ENCODE results near the gene AQP5.

Gene AQP5

DNA sequence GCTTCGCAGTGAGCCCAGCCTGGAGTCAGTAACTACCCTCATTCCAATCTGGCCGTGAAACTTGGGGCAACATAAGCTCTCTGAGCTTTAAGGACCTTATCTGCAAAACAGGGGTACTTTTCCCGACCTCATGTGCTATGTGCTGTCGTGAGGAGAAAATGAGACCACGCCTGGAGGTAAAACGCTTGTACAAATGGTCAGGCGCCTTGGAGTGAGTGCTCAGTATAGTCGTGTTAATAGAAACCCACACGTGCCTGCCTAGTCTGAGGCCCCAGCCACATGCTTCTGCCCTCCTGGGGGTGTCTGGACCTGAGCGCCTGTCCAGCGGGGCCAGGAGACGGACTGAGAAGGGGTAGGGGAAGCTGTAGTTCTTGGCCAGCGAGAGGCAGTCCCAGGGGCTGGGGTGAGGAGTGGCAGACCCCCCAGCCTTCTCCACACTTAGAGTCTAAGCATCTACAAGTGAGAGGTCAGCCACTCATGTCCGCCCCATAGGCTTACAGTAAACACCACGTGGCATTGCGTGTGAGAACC is 4.9 kb downstream of the AQP5 start:
- DNase-seq: no peak

DNA sequence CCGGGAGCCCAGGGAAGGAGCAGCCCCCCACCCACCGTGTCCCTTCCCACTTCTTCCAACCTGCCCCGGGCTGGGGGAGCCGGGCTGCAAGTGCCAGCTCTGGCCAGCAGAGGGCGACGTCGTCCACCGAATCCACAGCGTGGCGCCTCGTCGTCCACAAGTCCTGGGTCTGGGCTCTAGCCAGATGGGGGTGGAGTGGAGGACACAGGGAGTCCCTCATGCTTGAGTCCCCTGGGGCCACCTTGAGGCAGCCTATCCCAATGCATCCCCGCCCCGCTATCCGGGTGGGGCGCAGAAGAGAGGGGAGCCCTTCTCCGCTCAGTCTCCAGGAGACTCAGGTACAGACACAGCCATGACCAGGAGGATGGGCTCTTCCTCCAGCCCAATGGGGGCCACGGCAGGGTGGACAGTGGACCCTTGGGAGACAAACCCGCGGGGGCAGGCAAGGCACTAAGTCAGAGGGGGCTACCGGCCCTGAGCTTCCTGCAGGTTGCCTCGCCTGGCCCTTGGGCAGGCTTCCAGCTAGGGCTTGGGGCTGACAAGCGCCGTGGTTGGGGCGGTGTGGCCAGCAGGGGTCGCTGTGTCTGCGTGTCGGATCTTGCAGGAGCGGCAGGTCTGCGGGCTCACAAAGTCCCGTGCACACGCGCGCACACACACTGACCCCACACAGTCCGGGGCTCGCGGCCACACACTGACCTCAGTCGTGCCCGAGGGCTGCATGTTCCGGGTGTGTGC is 5.5 kb downstream of the AQP5 start:
- DNase-seq: peak; percentile 27

DNA sequence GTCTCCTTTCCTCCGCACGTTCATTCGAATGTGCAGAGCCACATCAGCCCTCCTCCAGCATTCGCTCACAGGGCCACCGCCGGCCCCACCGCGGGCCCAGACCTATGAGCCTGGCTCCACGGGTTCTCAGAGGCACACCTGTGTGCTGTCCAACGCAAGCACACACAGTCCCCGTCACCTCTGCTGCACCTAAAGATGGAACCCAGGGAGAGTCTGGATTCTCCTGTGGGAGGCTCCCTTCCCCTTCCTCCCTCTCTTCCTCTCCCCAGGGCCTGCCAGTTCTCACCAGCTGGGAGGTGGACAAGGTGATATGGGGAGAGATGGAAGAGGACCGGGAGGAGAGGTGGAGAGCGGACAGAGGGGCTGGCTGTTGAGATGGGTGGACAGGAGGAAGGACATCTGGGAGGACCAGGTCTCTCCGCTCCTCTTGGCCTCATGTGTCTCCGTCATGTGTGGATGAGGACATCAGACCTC is 6.1 kb downstream of the AQP5 start:
- no peak for DNase-seq

DNA sequence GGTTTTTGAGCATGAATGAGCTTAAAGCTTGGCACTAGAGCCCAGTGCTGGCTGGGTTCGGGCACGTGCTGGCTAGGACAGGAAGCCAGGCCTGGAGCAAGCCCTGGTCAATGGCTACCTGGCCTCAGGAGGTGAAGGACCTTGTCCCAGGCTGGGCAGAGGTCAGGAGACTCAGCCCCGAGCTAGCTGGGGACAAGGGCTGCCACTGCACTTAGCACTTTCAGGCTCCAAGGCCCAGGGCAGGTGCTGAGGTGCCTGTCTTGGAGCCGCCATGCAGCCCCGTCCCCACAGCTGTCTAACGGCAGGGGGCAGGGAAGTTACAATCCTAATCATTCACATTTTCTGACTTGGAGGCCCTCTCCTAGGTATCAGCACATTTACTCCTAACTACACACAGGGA is 6.8 kb downstream of the AQP5 start:
- no peak for DNase-seq

DNA sequence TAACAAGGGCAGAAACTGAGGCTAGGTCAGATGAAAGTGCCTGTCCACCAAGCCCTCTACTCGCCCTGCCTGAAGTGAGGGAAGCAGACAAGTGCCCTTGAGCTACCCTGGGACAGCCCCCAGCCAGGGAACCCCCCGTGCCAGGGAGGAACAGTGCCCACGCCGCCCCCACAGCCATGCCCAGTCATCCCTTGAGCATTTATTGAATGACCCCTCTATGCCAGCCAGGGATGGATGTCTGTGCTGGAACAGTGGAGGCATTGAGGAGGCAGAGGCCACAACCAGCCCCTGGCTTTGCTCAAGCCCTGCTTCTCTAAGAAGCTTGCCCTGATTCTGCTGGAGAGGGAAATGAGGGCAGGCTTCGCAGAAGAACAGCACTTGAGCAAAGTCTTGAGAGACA is 7.4 kb downstream of the AQP5 start:
- no peak for DNase-seq

DNA sequence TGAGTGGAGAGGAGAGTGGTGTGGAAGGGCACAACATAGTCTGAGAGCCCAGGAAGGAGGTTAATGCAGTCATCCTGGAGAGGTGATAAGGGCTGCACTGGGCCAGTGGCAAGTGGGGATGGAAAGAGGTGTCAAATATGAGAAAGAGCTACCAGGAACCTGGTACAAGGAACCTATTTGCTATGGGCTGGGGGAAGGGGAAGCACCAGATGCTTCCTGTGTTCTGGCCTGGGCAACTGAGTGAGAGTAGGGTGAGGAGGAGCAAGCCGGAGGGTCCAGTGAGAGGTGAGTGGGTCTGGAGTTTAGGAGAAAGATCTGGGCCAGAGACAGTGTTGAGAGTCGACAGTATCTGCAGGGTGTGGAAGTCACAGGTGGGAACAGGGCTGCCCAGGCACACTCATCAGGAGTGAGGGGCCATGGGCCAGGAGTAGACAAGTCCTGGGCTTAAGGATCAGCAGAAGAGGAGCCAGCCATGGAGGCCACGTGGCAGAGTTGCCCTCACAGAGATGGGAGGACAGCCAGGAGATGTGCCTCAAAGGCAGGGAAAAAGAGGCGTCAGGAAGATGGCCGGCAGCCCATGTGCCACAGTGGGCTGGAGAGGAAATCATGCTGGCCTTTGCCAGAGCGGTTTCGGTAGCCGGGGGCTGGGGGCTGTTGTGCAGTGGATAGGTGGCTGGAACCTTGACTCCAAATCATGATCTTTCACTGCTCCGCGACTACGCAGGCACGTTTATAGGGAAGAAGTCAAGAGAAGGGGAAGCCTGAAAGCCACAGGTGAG is 8.2 kb downstream of the AQP5 start:
- DNase-seq: no peak

DNA sequence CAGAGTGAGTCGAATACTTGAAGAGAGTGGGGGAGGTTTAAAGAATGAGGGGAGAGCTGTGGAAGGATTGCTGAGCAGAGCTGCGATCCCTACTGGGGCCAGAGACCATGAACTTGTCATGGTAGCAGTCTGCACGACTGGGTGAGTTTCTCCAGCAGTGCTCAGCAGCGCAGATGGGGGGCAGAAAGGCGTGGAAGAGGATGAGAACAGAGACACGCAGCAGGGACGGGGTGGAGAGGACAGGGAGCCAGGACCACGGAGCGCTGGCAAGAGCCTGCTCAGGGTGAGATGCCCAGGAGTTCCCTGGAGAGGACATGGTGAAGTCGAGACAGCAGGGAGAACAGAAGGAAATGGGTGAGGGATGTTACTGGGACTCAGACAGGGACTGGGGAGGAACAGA is 9.0 kb downstream of the AQP5 start:
- no peak for DNase-seq

DNA sequence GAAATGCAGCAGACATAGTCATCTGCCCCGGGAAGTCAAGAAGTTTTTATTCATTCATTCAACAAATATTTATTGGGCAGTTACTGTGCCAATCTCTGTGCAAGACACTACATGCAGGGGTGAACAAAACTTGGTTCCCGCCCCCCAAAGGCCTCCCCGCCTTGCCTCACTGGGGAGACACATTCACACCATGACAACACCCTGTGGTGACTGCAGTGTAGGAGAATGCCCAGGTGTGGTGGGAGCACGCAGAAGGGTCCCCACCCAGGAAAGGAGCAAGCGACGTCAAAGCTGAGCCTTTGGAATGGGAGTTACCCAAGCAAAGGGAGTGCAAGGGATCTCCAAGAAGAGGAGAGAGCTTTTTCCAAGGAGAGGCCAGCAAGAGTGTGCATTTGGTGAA is 9.5 kb downstream of the AQP5 start:
- no peak for DNase-seq

DNA sequence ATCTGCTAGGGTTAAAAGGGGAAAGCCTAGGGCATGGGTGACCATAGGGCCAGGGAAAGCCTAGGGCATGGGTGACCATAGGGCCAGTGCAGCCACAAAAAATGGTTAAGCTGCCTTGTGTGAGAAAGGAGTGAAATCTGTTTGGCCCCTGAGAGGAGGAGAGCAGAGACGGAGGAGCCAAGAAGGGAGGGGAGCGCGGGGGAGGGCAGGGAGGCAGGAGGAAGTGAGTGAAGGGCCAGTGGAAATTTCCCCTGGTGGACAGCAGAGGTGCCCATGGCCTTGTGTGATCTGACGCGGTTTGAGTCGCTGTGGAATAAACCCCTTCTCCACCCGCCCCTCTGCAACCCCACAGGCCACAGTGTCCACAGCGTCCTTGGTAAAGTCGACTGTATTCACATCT is 10.5 kb downstream of the AQP5 start:
- DNase-seq: no peak

DNA sequence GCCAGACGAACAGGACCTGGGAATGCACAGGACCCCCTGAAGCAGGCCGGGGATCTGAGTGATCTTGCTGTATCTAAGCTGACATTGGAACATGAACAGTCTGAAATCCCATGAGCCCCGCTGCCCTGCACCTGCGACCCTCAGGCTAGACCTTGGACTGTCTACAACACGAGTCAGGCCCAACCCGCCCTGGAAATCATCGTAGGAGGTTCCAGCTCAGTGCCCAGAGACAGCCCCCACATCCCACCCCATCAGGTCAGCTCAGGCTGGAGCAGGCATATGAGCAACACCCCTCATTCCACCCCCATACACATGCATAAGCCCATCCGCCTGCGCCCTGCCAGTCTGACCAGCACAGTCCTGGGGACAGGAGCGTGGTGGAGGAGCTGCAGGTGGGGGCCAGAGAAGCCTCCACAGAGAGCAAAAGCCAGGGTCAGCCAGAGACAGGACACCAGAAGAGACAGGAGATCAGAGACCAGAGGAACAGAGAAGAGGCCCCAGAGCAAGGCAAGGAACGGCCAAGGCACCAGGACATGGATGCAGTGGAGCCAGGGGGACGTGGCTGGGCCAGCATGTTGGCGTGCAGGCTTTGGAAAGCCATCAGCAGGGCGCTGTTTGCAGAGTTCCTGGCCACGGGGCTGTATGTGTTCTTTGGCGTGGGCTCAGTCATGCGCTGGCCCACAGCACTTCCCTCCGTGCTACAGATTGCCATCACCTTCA is 11.1 kb downstream of the AQP5 start, which contains the start of gene AQP6:
Gene AQP6 (plus strand): TSS at position 307 of the 720 bp plus-strand sequence. CDS start 227 bp downstream, at position 534.
- no peak for DNase-seq

DNA sequence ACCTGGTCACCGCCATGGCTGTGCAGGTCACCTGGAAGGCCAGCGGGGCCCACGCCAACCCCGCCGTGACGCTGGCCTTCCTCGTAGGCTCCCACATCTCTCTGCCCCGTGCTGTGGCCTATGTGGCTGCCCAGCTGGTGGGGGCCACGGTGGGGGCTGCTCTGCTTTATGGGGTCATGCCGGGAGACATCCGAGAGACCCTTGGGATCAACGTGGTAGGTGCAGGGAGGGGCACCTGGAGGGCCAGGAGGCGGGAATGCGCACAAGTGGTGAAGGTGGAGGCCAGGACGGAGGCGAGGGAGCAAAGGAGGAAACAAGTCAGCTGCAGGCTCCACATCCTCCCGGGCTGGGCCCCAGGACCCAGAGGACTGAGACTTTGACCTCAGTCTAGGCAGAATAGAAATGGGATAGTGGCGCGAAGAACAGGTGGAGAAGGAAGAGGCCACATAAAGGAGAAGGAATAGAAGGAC is 11.7 kb downstream of the AQP5 start:
- no peak for DNase-seq

DNA sequence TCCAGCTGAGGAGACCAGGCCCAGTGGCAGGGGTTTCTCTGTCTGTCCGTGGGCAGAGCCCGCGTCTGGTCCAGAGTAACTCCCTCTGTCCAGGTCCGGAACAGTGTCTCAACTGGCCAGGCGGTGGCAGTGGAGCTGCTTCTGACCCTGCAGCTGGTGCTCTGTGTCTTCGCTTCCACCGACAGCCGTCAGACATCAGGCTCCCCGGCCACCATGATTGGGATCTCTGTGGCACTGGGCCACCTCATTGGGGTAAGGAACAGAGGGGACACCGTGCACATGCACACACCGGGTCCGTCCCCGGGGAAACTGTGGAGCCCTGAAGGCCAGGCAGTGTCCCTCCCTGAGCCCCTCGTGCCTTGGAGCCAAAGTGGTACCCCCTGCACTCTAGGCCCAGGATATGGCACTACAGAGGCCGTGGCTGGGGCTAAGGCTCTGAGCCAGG is 12.6 kb downstream of the AQP5 start:
- DNase-seq: no peak

DNA sequence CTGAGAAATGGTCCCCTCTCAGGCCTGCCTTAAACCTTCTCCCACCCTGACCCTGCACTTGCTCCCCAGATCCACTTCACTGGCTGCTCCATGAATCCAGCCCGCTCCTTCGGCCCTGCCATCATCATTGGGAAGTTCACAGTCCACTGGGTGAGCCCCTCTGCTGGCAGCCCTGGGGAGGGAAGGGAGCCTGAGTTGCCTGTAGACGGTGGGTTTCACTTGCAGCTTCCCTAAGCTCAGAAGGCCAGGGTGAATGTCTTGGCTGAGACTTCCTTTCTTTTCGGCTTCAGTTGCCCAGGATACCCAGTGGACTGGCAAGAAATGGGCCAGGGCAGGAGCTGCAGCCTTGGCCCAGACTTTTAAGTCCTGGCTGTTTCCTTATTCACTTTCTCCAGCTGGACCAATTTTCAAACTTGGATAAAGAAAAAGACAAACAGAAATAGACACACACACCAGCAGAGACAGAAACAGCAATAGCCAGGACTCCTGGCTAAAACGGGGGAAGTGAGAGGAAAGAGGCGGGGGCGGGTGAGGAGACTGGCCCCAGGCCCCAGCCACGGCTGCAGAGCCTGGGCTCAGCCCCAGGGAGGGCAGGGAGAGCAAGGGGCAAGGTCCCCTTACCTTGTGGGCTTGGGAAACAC is 13.1 kb downstream of the AQP5 start:
- DNase-seq: no peak

DNA sequence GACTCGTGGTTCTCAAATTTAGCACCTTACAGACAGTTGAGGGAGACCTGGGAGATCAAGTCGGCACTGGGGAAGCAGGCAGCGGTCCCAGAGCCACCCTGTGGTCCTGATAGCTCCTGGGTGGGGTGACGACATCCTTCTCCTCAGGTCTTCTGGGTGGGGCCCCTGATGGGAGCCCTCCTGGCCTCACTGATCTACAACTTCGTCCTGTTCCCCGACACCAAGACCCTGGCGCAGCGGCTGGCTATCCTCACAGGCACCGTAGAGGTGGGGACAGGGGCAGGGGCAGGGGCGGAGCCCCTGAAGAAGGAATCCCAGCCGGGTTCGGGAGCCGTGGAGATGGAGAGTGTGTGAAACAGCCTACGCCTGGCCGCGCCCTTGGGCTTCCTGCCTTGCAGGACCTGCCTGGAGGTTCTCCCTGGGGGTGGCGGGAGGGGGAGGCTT is 13.7 kb downstream of the AQP5 start:
- no peak for DNase-seq

DNA sequence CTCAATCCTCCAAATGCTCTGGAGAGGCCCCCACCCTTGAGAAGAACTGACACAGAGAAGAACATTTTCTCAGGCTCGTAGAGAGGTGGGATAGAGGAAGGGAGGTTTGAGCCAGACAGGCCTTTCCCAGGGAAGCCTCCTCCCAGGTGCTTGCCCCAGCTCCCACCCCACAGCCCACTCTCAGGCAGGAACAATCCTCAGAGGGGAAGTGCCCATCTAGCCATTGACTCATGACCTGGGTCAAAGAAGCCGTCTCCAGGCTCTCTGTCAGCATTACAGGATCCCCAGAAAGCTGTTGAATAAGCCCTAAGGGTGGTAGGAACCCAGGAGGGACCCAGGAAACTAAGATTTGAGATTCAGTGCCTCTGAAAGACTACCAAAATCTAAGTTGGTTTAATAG is 14.9 kb downstream of the AQP5 start:
- no peak for DNase-seq

DNA sequence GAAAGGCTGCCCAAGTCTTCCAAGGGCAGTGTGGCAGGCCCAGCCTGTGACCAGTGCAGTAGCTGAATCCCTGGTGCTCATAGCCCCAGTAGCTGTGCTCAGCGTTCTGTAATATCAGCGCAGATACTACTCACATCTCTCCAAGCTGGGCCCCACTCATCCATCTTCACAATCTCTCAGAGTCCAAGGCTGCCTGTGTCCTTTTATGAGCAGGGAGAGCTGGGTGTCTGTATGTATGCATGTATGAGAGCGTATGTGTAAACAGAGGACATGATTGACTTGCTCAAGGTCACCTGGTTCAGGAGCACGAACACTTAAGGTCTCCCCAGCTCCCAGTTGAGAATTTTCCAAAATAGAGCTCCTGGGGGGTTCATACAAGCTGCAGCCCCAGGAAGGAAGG is 16.5 kb downstream of the AQP5 start:
- no peak for DNase-seq

DNA sequence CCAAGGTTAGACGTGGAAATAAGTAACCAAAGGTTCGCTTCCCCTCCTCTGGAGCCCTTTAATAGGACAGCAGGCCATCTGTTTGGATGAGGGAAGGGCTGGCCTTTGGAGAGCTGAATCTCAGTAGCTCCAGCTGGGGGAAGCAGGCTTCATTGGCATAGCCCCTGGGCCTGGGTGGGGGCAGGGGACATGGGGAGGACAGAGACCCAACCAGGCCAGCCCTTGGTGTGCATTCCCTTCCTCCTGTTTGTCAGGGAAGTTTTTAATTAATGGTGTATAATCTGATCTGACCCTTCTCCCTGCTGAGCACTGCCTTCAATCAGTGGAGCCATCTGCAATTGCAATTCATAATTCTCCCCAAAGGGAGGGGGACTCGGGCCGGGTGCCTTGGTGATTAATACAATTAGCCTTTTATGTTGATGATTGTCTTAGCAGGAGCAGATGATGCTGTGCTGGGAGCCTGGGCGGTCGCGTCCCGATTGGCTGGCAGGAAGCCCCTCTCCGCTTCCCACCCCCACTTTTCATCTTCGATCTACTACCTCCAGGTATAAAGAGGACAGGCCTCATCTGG is 17.4 kb downstream of the AQP5 start:
- DNase-seq: no peak

DNA sequence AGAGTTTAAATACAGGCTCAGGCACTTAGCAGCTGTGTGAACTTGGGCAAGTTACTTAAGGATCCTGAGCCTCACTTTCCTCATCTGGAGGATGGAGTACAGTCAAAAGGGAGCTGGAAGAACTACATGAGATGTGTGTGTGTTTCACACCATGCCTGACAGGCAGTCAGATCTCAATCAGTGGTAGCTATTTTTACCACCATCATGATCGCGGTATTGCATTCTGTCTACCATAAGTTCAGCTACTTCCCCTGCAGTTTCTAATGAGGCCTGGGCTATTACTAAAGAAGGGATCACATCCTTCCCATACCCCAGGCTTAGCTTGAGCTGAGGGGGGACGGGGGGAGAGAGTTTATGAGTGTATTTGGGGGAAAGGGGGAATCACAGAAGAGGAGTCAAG is 18.1 kb downstream of the AQP5 start:
- no peak for DNase-seq

DNA sequence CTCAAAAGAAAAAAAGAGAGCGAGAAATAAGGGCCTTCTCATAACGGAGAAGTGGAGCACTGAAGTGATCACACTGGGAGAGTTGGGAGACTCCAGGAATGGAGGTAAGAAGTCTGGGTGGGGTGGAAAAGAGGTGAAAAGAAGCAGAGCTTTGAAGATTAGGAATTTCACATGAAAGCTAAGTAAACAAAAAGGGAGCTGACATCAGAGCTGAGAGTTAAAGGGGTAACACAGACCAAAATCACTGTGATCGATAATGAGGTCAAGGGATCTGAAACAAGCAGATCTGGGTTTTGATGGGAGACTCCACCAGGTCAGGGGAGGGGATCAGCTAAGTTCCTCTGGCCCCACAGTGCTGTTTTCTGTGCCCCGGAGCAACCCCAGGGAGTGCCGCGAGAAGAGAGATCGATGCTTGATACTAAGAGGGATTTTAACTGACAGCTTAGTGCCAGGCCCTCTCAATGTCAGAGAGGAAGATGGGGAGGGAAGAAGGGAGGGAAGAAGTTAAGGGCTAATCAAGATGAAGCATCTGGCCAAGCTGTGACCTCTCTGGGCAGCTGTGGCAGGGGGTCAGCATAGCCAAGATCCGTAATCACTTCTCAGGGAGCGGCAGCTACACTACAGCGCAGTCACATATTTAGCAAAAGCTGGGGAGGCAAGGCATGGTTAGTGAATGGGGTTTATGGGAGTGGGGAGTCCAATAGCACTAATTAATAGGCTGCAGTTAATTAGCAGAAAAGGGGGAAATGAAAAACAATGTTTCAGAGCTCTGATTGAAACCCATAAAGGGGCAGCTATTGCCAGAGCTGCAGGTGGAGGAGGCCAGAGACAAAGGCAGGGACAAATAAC is 19.1 kb downstream of the AQP5 start:
- DNase-seq: no peak

DNA sequence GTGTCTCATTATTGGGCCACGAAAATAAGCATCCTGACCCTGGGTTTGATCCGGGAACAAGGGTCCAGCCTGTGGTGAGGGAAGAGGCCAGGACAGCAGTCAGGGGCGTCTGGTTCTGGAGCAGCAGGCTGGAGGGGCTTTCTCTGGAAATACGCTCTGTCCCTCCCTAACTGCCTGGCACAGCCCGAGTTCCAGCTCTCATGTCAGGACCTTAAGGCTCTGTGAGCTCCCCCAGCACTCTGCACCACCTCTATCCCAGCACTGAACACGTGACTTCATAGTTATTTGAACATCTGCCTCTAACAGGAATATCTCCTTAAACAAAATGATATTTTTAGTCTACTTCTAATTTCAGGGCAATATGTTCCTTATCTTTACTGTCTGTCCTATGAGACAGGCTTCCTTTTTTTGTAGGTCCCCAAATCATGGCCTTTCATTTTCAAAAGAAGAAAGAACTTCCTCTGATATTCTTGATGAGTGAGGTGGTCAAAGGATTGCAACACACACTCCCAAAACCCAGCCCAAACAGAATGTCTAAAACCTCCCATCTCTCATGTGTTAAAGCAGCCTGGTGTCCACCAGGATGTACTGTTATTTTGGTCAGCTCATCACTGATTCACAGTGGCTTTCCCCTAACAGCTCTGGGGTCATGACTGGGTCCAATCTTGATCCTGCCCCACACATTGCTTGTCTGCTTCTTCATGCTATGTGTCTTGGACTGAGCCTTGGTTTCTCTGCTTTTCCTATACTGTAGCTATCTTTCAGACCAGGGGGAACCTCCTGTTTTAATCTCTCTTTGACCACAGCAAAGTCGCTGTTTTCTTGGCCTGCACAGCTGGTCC is 20.8 kb downstream of the AQP5 start:
- no peak for DNase-seq

Measured in GF-D8 (cell line).